ENCODE data around the gene ROBO2.

Gene ROBO2

GRCh38 chr3:77079988-77080610 is 40.2 kb downstream of the ROBO2 start:
- TF ChIP-seq CTCF (IDR thresholded peaks at IDR 0.05; ENCODE audit: insufficient read depth, low read depth, low read length, missing control alignments): no peak
- H3K4me3 ChIP-seq (ENCODE audit: low read length): no peak overlapping the region
- no peak for DNase-seq (ENCODE audit: low read depth)

GRCh38 chr3:77081240-77081661 is 41.4 kb downstream of the ROBO2 start:
- no peak for TF ChIP-seq CTCF (IDR thresholded peaks at IDR 0.05; ENCODE audit: insufficient read depth, low read depth, low read length, missing control alignments)
- peak; percentile 97 for DNase-seq (ENCODE audit: low read depth)

GRCh38 chr3:77084511-77084910 is 44.6 kb downstream of the ROBO2 start:
- no peak overlapping the region for H3K4me3 ChIP-seq (ENCODE audit: low read length)
- no peak for TF ChIP-seq CTCF (IDR thresholded peaks at IDR 0.05; ENCODE audit: insufficient read depth, low read depth, low read length, missing control alignments)
- no peak for DNase-seq (ENCODE audit: low read depth)

More at GRCh38 chr3:77081240-77081661, 41.4 kb downstream of the ROBO2 start:
- H3K4me3 ChIP-seq (ENCODE audit: low read length): no peak overlapping the region

GRCh38 chr3:77086408-77086807 is 46.5 kb downstream of the ROBO2 start:
- DNase-seq (ENCODE audit: low read depth): no peak
- no peak overlapping the region for H3K4me3 ChIP-seq (ENCODE audit: low read length)
- TF ChIP-seq CTCF (IDR thresholded peaks at IDR 0.05; ENCODE audit: insufficient read depth, low read depth, low read length, missing control alignments): peak; percentile 1

GRCh38 chr3:77091809-77092208 is 51.9 kb downstream of the ROBO2 start:
- no peak for TF ChIP-seq CTCF (IDR thresholded peaks at IDR 0.05; ENCODE audit: insufficient read depth, low read depth, low read length, missing control alignments)
- no peak overlapping the region for H3K4me3 ChIP-seq (ENCODE audit: low read length)
- no peak for DNase-seq (ENCODE audit: low read depth)

GRCh38 chr3:77093101-77093500 is 53.2 kb downstream of the ROBO2 start:
- TF ChIP-seq CTCF (IDR thresholded peaks at IDR 0.05; ENCODE audit: insufficient read depth, low read depth, low read length, missing control alignments): no peak
- no peak for DNase-seq (ENCODE audit: low read depth)
- no peak overlapping the region for H3K4me3 ChIP-seq (ENCODE audit: low read length)

- H3K4me3 ChIP-seq (ENCODE audit: low read length): no peak overlapping the region
- DNase-seq (ENCODE audit: low read depth): no peak
- no peak for TF ChIP-seq CTCF (IDR thresholded peaks at IDR 0.05; ENCODE audit: insufficient read depth, low read depth, low read length, missing control alignments)
Observed at GRCh38 chr3:77096145-77096544, 56.2 kb downstream of the ROBO2 start.
